Fibroblast of lung (primary cell): ENCODE measurements around the gene UBTD1.

Source experiments
- CTCF ChIP-seq, 2 donors: IDR thresholded peaks in 1 of 2; conservative IDR thresholded peaks in 1 of 2; 1 replicate in 1 of 2; 2 replicates in 1 of 2; pipeline ENCODE4 v1.5.1; 2011 to 2012; ENCODE audit warnings: low read length in 2 of 2, control low read depth in 1 of 2, inconsistent platforms in 1 of 2, low read depth in 1 of 2, mild to moderate bottlenecking in 1 of 2
- EZH2 ChIP-seq: IDR thresholded peaks from 2 replicates; pipeline ENCODE4 v1.5.1; 2012; ENCODE audit warnings: low read length, control low read depth, mild to moderate bottlenecking; ENCODE audit errors: missing control alignments

- TF ChIP-seq CTCF (conservative IDR thresholded peaks at IDR 0.05 in 1 of 2, IDR thresholded peaks at IDR 0.05 in 1 of 2; ENCODE audit: low read depth in 1 of 2, low read length in 2 of 2) (no peak), EZH2 (no peak)
Measured at GRCh38 chr10:97510686-97511085, 12.0 kb downstream of the UBTD1 start.
